Vagina (tissue), 2 donors: ENCODE measurements around the gene BTNL2. TPM values are rescaled to one million over a fixed set of nuclear protein-coding genes. Genes with fewer than 3 reads are reported as not detected.

Experiments
- DNase-seq, 2 donors: peaks; one replicate each; pipeline ENCODE4 v3.0.0-alpha.2; 2017; ENCODE audit errors: extremely low spot score in 2 of 2
- H3K27ac ChIP-seq: fragments of 200-600 bp; sonication (generic); one replicate; pipeline ENCODE4 v1.5.1; 2019
- H3K27me3 ChIP-seq: fragments of 200-600 bp; sonication (generic); one replicate; pipeline ENCODE4 v1.5.1; 2019
- H3K36me3 ChIP-seq, 2 donors: fragments of 200-600 bp; sonication (generic); one replicate each; pipeline ENCODE4 v1.5.1; 2017 to 2019
- H3K4me1 ChIP-seq: fragments of 200-600 bp; sonication (generic); one replicate; pipeline ENCODE4 v1.5.1; 2019
- H3K4me3 ChIP-seq, 2 donors: fragments of 200-600 bp; sonication (generic); 1 replicate in 1 of 2; 2 replicates in 1 of 2; pipeline ENCODE4 v1.5.1; 2016 to 2019
- H3K9me3 ChIP-seq: fragments of 200-600 bp; sonication (generic); one replicate; pipeline ENCODE4 v1.5.1; 2019
- POLR2A ChIP-seq, 2 donors: fragments of 450-650 bp; IDR thresholded peaks; one replicate each; pipeline ENCODE4 v1.6.1; 2017; ENCODE audit warnings: antibody characterized with exemption in 2 of 2, mild to moderate bottlenecking in 2 of 2, moderate library complexity in 2 of 2
- POLR2AphosphoS5 ChIP-seq, 2 donors: sonication (generic); formaldehyde crosslinking; IDR thresholded peaks; one replicate each; pipeline ENCODE4 v1.9.0; 2017; ENCODE audit warnings: antibody characterized with exemption in 2 of 2, mild to moderate bottlenecking in 2 of 2, low read depth in 1 of 2; ENCODE audit not compliant: insufficient read depth in 1 of 2
- intact Hi-C: fragments of 100-400 bp; cut with DNase I; formaldehyde crosslinking; loops from one replicate; pipeline ENCODE4 v1.15.1; 2023
- total RNA-seq: library from RNA; depleted of rRNA; stranded (reverse); fragments of >200 nt; gene quantifications from one replicate; pipeline ENCODE4 v1.2.3, GENCODE V29; 2016
- TF ChIP-seq, protein P1 (sequence below), 3 experiments: fragments of 450-650 bp in 2 of 3; fragments of 200-600 bp in 1 of 3; sonication (generic) in 1 of 3; IDR thresholded peaks; one replicate each; pipeline ENCODE4 v1.5.1; 2017 to 2019; ENCODE audit warnings: antibody characterized with exemption in 3 of 3, mild to moderate bottlenecking in 2 of 3, moderate library complexity in 2 of 3

BTNL2 gene
- total RNA-seq, 1 donor from 2014 or later, result not detected

DNA sequence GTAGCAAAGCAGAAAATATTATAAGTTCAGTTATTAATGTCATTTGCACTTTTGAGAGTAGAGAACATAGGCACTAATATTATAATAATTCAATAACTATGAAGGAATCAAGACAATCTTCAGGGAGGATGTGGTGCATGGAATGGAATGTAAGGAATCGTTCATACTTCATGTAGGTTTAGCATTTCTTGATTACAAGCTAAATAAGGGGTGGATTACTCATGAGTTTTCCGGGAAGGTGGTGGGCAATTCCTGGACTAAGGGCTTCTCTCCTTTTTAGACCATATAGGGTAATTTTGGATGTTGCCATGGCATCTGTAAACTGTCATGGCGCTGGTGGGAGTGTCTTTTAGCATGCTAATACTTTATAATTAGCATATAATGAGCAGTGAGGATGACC is 9.1 kb upstream of the BTNL2 start:
- intact Hi-C loops, result loop anchor here (10.0 kb wide), 1 partner anchor 379 kb away; no protein-coding TSS in a partner anchor
- Histone ChIP-seq H3K9me3 (no peaks in the 10 kb centered on the region), H3K36me3 (no peaks in the 10 kb centered on the region), H3K27ac (no peak overlapping the region), H3K4me3 (no peak overlapping the region), H3K4me1 (no peaks in the 10 kb centered on the region), H3K27me3 (no peaks in the 10 kb centered on the region)
- DNase-seq, result no peak
- TF ChIP-seq POLR2AphosphoS5 (IDR thresholded peaks at IDR 0.05; ENCODE audit: insufficient read depth in 1 of 2, low read depth in 1 of 2), result no peak
- TF ChIP-seq POLR2A (IDR thresholded peaks at IDR 0.05), result no peak
- TF ChIP-seq, protein P1, sequence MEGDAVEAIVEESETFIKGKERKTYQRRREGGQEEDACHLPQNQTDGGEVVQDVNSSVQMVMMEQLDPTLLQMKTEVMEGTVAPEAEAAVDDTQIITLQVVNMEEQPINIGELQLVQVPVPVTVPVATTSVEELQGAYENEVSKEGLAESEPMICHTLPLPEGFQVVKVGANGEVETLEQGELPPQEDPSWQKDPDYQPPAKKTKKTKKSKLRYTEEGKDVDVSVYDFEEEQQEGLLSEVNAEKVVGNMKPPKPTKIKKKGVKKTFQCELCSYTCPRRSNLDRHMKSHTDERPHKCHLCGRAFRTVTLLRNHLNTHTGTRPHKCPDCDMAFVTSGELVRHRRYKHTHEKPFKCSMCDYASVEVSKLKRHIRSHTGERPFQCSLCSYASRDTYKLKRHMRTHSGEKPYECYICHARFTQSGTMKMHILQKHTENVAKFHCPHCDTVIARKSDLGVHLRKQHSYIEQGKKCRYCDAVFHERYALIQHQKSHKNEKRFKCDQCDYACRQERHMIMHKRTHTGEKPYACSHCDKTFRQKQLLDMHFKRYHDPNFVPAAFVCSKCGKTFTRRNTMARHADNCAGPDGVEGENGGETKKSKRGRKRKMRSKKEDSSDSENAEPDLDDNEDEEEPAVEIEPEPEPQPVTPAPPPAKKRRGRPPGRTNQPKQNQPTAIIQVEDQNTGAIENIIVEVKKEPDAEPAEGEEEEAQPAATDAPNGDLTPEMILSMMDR (IDR thresholded peaks at IDR 0.05), result no peak

GRCh38 chr6:32415521-32416019 is 8.6 kb upstream of the BTNL2 start:
- intact Hi-C loops, result loop anchor here (10.0 kb wide), 1 partner anchor 379 kb away; no protein-coding TSS in a partner anchor
- Histone ChIP-seq H3K4me1 (no peaks in the 10 kb centered on the region), H3K4me3 (no peak overlapping the region), H3K27ac (no peak overlapping the region), H3K27me3 (no peaks in the 10 kb centered on the region), H3K36me3 (no peaks in the 10 kb centered on the region), H3K9me3 (no peaks in the 10 kb centered on the region)
- TF ChIP-seq, protein P1 (IDR thresholded peaks at IDR 0.05), result peak; percentile 93 to 98 (median 95)
- no peak for TF ChIP-seq POLR2A (IDR thresholded peaks at IDR 0.05)
- no peak for DNase-seq

GRCh38 chr6:32413427-32414047 is 6.6 kb upstream of the BTNL2 start:
- no peak overlapping the region for H3K4me3 ChIP-seq
- no peaks in the 10 kb centered on the region for H3K4me1 ChIP-seq
- no peaks in the 10 kb centered on the region for H3K27me3 ChIP-seq
- DNase-seq, result no peak
- no peak overlapping the region for H3K27ac ChIP-seq
- TF ChIP-seq POLR2AphosphoS5 (IDR thresholded peaks at IDR 0.05; ENCODE audit: insufficient read depth in 1 of 2, low read depth in 1 of 2) (no peak), POLR2A (IDR thresholded peaks at IDR 0.05) (no peak)
- TF ChIP-seq, protein P1 (IDR thresholded peaks at IDR 0.05), result peak; percentile 84 to 90 (median 89)
- intact Hi-C loops, result loop anchor here (10.0 kb wide), 1 partner anchor 381 kb away; no protein-coding TSS in a partner anchor
- no peaks in the 10 kb centered on the region for H3K9me3 ChIP-seq
- H3K36me3 ChIP-seq, result no peaks in the 10 kb centered on the region

DNA sequence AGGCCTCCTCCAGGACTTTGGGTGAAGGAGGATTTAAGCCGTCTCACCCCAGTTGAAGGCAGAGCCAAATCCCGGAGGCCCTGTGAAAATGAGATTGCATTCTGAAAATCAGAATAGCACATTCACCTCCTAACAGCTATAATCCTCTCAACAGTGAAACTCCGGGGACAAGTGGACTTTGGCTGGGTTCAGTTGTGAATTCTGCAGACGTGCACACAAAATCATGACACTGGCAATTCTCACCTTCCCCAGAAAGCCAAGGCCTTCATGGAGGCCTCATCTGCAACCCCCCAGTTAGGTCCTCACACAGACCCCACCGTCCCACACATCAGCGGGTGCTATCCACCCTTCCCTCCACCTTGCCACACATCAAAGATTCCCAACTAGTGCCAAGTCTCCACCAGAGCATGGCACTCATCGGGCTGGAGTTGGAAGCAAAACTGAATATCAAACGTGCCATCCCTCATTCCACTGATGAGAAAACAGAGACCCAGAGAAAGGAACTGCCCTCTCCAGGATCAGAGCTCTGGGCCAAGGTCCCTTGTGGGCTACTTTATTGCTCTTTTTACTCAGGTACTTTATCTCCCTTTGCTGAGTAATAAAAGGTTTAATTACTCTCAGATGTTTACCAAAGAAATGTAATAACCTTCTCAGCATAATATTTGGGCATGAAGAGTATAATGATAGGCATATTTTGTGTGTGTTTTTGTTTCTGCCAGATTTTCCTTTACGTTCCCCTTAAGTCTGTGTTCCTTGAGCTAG is 4.8 kb upstream of the BTNL2 start:
- no peaks in the 10 kb centered on the region for H3K36me3 ChIP-seq
- TF ChIP-seq POLR2AphosphoS5 (IDR thresholded peaks at IDR 0.05; ENCODE audit: insufficient read depth in 1 of 2, low read depth in 1 of 2) (no peak), POLR2A (IDR thresholded peaks at IDR 0.05) (no peak)
- TF ChIP-seq, protein P1 (IDR thresholded peaks at IDR 0.05), result no peak
- intact Hi-C loops, result loop anchor here (10.0 kb wide), 1 partner anchor 383 kb away; no protein-coding TSS in a partner anchor
- H3K27me3 ChIP-seq, result no peaks in the 10 kb centered on the region
- no peak overlapping the region for H3K27ac ChIP-seq
- no peak overlapping the region for H3K4me3 ChIP-seq
- no peaks in the 10 kb centered on the region for H3K4me1 ChIP-seq
- H3K9me3 ChIP-seq, result no peaks in the 10 kb centered on the region
- no peak for DNase-seq
